Measurements from ENCODE around the gene PRRT1B. TPM values are rescaled to one million over a fixed set of nuclear protein-coding genes. Genes with fewer than 3 reads are reported as not detected.

PRRT1B gene
- polyA plus RNA-seq, 3 donors: not detected

GRCh38 chr9:131521822-131522221 is 23.5 kb upstream of the PRRT1B start:
- H3K27ac ChIP-seq (ENCODE audit: low read depth in 1 of 2, low read length in 2 of 2): no peak overlapping the region
- over 99% methylated on average over 13 of the region's 13 CpGs for WGBS (ENCODE audit: insufficient coverage)

GRCh38 chr9:131522257-131523085 is 22.9 kb upstream of the PRRT1B start:
- Histone ChIP-seq H3K36me3 (replicated peaks in 1 of 2; ENCODE audit: control insufficient read depth in 1 of 2, insufficient read depth in 2 of 2, low read length in 2 of 2) (peaks cover 85 to 95% of the 10 kb centered on the region in 2 donors), H3K79me2 (ENCODE audit: insufficient read depth, low read length) (no peaks in the 10 kb centered on the region), H3K4me1 (ENCODE audit: control insufficient read depth in 1 of 2, insufficient read depth in 2 of 2, low read length in 2 of 2) (no peaks in the 10 kb centered on the region), H3K4me3 (replicated peaks in 1 of 3; ENCODE audit: low read depth in 2 of 3, low read length in 3 of 3) (no peak overlapping the region), H3K27me3 (ENCODE audit: control insufficient read depth in 2 of 2, insufficient read depth in 2 of 2, low read length in 2 of 2) (no peaks in the 10 kb centered on the region), H3K9me3 (replicated peaks in 1 of 2; ENCODE audit: control insufficient read depth in 1 of 2, insufficient read depth in 1 of 2, low read length in 2 of 2) (no peaks in the 10 kb centered on the region), H3K4me2 (replicated peaks; ENCODE audit: extremely low read depth, low read length, poor library complexity, severe bottlenecking) (no peak overlapping the region), H3K9ac (ENCODE audit: insufficient read depth, low read length, poor library complexity, severe bottlenecking) (no peak overlapping the region), H2AFZ (ENCODE audit: insufficient read depth, low read depth, low read length, poor library complexity, severe bottlenecking) (no peak overlapping the region), H3K27ac (ENCODE audit: low read depth in 1 of 2, low read length in 2 of 2) (no peak overlapping the region), H4K20me1 (ENCODE audit: insufficient read depth, low read length) (no peaks in the 10 kb centered on the region)
- DNase-seq: no peak
- no peak for TF ChIP-seq CTCF (IDR thresholded peaks at IDR 0.05)
- Mint-ChIP-seq H3K9me3 (no peaks in the 10 kb centered on the region), H3K4me3 (no peak overlapping the region), H3K27me3 (ENCODE audit: low read depth in 3 of 3) (peaks cover 0 to 3% (median 1%) of the 10 kb centered on the region in 3 donors), H3K27ac (peak overlapping the region in 1 of 7 donors; percentile 26), H3K36me3 (peaks cover 73 to 85% of the 10 kb centered on the region in 2 donors), H3K4me1 (no peaks in the 10 kb centered on the region)
- 95% methylated on average over 29 of the region's 29 CpGs for WGBS (ENCODE audit: insufficient coverage)
- intact Hi-C loops (cut with micrococcal nuclease): no loop called here

More at GRCh38 chr9:131521822-131522221, 23.5 kb upstream of the PRRT1B start:
- peak overlapping the region in 1 of 7 donors; percentile 26 for H3K27ac Mint-ChIP-seq
- Histone ChIP-seq H3K27me3 (ENCODE audit: control insufficient read depth in 2 of 2, insufficient read depth in 2 of 2, low read length in 2 of 2) (no peaks in the 10 kb centered on the region), H3K4me2 (replicated peaks; ENCODE audit: extremely low read depth, low read length, poor library complexity, severe bottlenecking) (no peak overlapping the region), H3K79me2 (ENCODE audit: insufficient read depth, low read length) (no peaks in the 10 kb centered on the region), H2AFZ (ENCODE audit: insufficient read depth, low read depth, low read length, poor library complexity, severe bottlenecking) (no peak overlapping the region), H3K9ac (ENCODE audit: insufficient read depth, low read length, poor library complexity, severe bottlenecking) (no peak overlapping the region), H4K20me1 (ENCODE audit: insufficient read depth, low read length) (no peaks in the 10 kb centered on the region), H3K4me1 (ENCODE audit: control insufficient read depth in 1 of 2, insufficient read depth in 2 of 2, low read length in 2 of 2) (no peaks in the 10 kb centered on the region), H3K9me3 (replicated peaks in 1 of 2; ENCODE audit: control insufficient read depth in 1 of 2, insufficient read depth in 1 of 2, low read length in 2 of 2) (peaks cover 2 to 4% of the 10 kb centered on the region in 2 donors), H3K4me3 (replicated peaks in 1 of 3; ENCODE audit: low read depth in 2 of 3, low read length in 3 of 3) (no peak overlapping the region), H3K36me3 (replicated peaks in 1 of 2; ENCODE audit: control insufficient read depth in 1 of 2, insufficient read depth in 2 of 2, low read length in 2 of 2) (peaks cover 78 to 89% of the 10 kb centered on the region in 2 donors)
- H3K27me3 Mint-ChIP-seq (ENCODE audit: low read depth in 3 of 3): peaks cover 0 to 4% (median 3%) of the 10 kb centered on the region in 3 donors
- no peak for TF ChIP-seq CTCF (IDR thresholded peaks at IDR 0.05)
- intact Hi-C loops (cut with micrococcal nuclease): no loop called here
- no peaks in the 10 kb centered on the region for H3K4me1 Mint-ChIP-seq
- no peak for DNase-seq
- peaks cover 0 to 3% (median 0%) of the 10 kb centered on the region in 7 donors for H3K9me3 Mint-ChIP-seq
- peaks cover 69 to 83% of the 10 kb centered on the region in 2 donors for H3K36me3 Mint-ChIP-seq
- H3K4me3 Mint-ChIP-seq: no peak overlapping the region
